Uterus (tissue), 2 donors: ENCODE data around the gene NCBP3.

Experiments
- POLR2A ChIP-seq, 2 donors: fragments of 450-650 bp; IDR thresholded peaks; one replicate each; pipeline ENCODE4 v1.6.1; 2016; ENCODE audit warnings: antibody characterized with exemption in 2 of 2, mild to moderate bottlenecking in 1 of 2, moderate library complexity in 1 of 2
- TF ChIP-seq, protein P1 (sequence below), 4 experiments: fragments of 200-600 bp in 2 of 4; fragments of 450-650 bp in 2 of 4; sonication (generic) in 2 of 4; IDR thresholded peaks; one replicate each; pipeline ENCODE4 v1.5.1; 2016 to 2019; ENCODE audit warnings: antibody characterized with exemption in 4 of 4, mild to moderate bottlenecking in 2 of 4, moderate library complexity in 1 of 4

DNA sequence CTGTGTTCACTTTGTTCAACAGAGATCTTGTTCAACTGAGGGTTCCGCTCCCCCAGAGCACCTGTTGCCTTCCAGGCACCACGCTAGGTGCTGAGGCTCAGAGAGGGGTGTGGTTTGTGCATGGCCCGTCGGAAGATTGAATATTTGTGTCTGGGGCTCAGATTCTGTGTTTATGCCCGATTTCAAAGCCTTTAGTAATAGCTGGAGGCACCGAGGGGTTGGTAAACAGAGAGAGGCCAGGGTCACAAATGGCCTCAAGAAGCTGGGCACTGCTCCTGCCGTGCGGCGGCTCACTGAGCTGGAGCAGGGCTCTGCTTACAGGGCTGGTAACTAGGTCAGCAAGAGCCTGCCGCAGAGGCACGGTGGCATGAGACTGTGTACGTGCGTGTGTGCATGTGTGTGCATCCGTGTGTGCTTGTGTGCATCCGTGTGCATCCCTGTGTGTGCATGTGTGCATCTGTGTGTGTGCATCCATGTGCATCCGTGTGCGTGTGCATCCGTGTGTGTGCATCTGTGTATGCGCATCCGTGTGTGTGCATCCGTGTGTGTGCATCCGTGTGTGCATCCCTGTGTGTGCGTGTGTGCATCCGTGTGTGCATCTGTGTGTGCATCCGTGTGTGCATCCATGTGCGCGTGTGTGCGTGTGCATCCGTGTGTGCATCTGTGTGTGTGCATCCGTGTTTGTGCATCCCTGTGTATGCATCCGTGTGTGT is 50.5 kb downstream of the NCBP3 start:
- TF ChIP-seq, protein P1, sequence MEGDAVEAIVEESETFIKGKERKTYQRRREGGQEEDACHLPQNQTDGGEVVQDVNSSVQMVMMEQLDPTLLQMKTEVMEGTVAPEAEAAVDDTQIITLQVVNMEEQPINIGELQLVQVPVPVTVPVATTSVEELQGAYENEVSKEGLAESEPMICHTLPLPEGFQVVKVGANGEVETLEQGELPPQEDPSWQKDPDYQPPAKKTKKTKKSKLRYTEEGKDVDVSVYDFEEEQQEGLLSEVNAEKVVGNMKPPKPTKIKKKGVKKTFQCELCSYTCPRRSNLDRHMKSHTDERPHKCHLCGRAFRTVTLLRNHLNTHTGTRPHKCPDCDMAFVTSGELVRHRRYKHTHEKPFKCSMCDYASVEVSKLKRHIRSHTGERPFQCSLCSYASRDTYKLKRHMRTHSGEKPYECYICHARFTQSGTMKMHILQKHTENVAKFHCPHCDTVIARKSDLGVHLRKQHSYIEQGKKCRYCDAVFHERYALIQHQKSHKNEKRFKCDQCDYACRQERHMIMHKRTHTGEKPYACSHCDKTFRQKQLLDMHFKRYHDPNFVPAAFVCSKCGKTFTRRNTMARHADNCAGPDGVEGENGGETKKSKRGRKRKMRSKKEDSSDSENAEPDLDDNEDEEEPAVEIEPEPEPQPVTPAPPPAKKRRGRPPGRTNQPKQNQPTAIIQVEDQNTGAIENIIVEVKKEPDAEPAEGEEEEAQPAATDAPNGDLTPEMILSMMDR (IDR thresholded peaks at IDR 0.05), result no peak
- no peak for TF ChIP-seq POLR2A (IDR thresholded peaks at IDR 0.05)
